NCI-H1694 (cell line): ENCODE measurements around the gene TM4SF20.
"Not testable (repeated sequence)": the region's sequence is repeated elsewhere in the genome, so short reads cannot be mapped to it uniquely, and the experiment has no call there.

Experiments used
- DNase-seq: peaks from one replicate; lab custom pipeline; 2025; lab: John Stamatoyannopoulos, UW

TM4SF20 gene

DNA sequence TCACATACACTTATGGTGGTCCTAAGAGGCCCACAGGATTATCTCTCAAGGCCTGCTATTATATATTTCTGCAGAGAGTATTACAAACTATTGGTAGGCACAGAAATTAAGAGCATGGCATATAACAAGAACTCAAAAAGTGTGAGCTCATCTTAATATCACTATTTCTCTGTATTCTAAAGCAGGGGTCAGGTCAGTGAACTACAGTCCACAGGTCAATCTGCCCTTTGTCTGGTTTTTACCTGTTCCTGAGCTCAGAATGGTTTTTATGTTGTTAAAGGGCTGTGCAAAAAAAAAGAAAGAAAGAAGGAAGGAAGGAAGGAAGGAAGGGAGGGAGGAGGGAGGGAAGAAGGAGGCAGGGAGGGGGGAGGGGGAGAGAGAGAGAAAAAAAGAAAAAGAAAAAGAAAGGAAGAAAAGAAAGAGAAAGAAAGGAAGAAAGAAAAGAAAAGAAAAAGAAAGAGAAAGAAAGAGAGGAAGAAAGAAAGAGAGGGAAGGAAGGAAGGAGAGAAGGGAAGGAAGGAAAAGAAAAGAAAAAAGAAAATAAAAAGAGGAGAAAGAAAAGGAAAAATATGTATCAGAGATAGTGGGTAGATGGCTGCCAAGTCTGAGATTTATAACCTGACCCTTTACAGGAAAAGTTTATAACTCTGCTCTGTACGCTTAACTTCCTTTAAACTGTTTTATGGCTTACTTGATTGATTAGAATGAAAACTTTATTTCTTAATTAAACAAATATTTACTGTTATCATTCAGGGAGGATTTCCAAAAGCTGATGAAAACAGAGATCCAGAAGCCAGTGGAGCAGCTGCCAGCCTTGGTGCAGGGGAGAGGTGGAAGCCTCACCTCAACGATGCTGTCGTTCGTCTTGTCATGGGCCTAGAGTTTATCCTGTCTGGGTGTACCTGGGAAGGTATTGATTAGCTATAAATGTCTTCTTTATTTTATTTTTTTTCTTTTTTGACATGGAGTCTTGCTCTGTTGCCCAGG lies 19.9 kb upstream of the TM4SF20 start:
- no peak for DNase-seq

DNA sequence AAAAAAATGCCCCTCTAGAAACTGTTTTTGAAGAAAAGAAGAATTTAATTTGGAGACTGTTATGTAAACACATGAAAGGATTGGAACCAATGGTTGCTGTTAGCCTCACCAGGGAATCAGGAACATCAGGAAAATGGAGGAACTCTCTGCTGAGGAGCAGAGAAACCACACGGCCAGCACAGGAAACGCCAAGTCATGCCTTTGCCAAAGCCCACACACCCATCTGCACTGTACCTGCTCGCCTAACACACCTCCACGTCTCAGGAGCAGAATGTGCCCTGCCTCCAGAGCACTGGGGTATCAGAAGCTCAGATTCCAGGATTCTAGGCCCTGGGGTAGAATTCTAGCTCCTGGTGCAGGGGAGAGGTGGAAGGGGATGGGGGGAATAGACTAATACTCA lies 18.5 kb upstream of the TM4SF20 start:
- no peak for DNase-seq

DNA sequence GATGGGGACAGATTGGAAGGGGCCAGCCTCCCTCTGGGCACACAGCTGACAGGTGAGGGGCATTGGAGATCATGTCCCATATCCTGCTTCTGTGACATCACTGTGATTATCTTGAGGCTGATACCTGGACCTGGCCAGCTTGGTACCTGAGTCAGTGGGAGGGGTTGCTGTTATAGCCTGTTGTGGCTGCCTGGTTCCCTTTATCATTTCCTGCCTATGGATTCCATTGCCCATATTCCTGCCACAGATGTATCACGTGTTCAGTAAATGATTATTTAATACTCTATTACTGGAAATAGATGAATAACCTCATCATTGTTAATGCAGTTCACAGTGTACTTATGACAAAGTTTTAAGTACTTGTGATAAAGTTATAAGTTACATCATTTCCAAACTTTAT lies 16.4 kb upstream of the TM4SF20 start:
- DNase-seq = no peak

DNA sequence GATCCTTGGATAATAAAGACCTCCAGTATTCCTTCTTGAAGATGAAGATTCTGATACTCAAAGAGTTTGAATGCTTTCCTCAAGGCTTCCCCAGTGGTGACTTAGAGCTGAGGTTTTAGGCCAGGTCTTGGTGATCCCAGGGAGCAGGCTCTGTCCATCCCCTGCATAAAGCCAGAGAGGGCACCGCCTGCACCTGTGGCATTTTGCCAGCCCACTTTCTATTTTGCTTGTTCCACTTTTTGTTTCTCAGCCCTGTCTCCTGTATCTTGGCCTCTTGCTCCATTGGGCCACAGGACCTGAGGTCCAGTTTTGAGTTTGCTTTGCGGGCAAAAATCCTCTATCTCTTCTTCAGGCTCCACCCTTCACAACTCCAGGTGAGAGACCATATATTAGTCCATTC lies 15.3 kb upstream of the TM4SF20 start:
- DNase-seq = no peak

DNA sequence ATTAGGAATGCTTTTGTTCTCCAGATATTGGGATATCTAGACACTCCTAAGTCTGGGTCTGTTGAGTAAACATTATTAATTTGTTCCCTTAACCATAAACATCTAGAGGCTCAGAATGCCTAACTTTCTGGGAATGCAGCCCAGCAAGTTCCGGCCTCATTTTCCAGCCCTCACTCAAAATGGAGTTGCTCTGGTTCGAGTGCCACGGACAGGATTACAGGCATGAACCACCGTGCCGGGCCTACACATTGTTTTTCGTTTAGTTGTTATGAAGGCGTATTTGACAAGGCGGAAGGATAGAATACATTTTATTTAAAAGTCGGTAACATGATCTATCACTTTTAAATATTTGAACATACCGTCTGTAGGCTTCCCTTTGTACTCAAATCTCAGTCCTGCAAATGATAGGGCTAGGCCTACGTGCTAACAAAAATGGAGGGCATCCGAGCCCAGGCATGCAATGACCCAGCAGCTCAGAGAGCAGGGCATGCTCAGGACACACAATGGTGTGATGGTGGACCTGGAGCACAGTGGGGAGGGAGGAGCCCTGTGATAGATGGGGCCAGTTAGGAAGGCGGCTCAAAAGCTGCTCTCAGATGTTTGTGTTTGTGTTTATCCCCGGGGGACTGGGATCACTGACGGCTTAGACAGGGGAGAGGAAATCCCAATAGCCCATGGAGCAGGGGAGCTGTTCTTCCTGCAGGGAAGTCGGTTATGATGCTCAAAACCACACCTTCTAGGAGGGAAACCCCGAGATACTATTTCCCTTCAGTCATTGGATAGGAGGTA lies 11.6 kb upstream of the TM4SF20 start:
- DNase-seq = no peak

DNA sequence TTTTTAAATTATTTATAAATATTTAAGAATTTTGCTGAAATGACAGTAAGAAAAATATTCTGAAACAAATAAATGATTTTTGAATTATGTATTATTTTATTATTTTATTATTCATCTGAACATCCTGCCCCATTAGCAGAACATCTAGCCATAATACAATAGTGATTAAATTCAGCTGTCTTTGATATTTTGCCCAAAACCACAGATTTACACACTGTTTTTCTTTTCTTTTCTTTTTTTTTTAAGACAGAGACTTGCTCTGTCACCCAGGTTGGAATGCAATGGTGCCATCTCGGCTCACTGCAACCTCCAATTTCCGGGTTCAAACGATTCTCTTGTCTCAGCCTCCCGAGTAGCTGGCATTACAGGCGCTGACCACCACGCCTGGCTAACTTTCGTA lies 10.6 kb upstream of the TM4SF20 start:
- no peak for DNase-seq

DNA sequence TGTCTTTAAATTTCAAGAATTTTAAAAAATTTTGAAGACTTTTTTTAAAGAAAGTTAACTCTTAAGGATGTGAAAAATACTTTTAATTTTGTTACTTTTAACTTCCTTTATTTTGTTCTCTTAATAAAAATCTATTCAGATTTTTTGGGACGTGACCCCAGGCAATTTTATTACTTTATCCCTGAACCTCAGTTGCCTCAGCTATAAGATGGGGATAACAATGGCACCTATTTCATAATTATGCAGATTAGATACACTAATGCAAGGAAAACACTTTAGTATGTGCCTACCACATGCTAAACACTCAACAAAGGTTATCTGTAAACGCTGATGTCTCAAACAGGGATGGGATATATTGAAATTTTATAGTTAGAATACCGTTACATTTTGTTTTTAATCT lies 10.1 kb upstream of the TM4SF20 start:
- DNase-seq = no peak

DNA sequence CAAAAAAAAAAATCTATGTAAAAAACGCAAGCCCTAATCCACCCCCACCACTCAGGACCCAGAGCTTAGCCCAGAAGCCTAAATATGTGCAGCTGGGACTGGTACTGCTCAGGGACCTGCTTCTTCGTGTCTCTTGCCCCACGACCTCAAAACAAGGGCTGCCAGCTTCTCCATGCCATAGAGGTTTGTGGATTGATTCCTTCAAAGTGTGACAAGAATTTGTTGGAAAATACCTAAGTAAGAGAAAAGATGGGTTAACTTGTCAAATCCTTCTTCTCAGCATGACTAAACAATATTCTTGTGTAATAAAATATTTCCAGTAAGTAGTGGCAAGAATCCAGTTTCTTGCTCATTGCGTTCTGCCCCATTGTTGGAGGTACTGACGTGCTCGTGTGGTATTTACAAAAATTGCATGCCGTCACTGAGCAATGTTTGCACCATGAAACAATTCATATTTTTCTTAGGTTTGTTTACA lies 9.5 kb upstream of the TM4SF20 start:
- no peak for DNase-seq

DNA sequence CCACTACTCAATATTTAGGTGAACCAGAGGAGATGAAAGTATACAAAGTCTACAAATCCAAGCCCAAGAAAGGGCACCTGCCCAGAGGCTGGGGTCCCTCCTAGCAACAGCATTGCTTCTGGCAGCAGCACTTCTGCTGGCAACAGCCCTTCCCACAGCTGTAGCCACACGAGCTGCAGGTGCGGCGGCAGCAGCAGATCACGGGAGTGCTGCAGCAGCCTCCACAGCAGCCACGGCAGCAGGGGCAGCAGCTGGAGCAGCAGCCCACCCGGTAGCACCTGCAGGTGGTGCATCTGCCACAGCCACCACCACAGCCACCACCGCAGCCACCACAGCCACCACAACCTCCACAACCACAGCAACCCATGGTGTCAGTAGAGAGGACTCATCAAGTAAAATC lies 8.5 kb upstream of the TM4SF20 start, which contains the start of gene SCYGR1:
Gene SCYGR1, minus strand, starts transcription at position 367 of the 400 bp plus-strand sequence. Its CDS starts 0 bp downstream, at position 367.
- not testable (repeated sequence) for DNase-seq

DNA sequence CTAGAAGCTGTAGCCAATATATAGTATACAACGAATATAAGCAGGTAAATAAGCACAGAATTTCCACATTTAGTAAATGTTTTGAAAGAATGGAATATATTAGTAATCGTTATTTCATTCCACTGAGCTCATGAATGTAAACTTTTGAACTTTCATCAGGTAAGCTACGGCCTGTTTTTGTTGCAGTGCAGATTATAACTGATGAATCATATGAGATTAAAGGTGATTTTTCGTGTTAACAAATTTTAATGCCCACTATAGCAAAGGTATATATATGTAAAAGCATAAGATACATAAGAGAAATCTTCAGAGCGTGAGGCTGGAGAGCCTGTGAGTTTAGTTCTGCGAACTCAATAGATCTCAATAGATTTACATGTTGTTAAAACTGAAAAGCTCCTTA lies 7.5 kb upstream of the TM4SF20 start:
- DNase-seq = no peak

DNA sequence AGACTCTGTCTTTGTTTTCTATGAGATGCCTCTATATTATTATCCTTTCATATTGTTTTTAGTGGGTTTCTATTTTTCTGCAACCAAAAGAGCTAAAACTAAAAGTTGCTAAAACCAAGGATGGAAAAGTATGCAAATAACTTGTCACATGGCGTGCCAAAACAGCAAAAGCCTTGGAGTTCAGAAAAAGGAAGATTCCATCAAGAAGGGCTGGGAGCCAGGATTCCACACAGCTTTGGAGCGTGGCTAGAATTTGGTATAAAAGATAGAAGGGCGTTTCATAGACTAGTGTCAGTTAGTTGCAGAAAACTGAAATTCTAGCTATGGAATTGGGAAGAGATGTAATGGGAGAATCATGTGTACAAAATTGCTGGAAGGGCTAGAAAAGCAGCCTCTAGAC lies 4.6 kb upstream of the TM4SF20 start:
- no peak for DNase-seq

DNA sequence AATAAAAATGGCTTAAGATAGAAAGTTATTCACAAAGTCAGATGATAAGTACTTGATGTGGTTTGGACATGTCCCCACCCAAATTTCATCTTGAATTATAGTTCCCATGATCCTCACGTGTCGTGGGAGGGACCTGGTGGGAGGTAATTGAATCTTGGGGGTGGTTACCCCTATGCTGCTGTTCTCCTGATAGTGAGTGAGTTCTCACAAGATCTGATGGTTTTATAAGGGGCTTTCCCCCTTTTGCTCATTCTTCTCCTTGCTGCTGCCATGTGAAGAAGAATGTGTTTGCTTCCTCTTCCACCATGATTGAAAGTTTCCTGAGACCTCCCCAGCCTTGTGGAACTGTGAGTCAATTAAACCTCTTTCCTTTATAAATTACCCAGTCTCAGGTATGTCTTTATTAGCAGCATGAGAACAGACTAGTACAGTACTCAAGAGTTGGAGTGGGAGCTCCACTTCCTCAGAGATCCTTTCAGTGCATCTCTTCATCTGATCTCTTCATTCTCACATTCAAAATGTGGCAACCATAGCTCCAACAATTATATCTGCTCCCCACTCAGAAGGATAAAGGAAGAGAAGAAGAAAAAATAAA lies 3.2 kb upstream of the TM4SF20 start:
- not testable (repeated sequence) for DNase-seq

DNA sequence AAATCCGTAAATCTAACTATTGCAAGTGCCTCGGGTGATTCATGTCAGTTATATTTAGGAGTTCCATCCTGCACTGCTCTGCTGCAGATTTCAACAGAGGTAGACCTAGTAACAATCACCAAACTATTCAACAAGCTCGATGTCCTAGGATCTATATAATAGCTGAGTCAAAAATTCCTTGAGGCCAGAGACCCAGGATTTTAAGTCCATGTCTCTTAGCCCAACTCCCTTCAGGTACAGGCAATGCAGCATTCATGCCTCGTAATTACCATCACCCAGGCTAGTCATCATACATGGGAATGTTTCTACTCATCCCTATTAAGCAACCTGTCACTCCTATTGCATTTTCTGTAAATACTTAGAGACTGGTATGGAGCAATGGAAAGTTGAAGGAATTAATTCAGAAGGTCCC lies 729 bp downstream of the TM4SF20 start:
- no peak for DNase-seq

DNA sequence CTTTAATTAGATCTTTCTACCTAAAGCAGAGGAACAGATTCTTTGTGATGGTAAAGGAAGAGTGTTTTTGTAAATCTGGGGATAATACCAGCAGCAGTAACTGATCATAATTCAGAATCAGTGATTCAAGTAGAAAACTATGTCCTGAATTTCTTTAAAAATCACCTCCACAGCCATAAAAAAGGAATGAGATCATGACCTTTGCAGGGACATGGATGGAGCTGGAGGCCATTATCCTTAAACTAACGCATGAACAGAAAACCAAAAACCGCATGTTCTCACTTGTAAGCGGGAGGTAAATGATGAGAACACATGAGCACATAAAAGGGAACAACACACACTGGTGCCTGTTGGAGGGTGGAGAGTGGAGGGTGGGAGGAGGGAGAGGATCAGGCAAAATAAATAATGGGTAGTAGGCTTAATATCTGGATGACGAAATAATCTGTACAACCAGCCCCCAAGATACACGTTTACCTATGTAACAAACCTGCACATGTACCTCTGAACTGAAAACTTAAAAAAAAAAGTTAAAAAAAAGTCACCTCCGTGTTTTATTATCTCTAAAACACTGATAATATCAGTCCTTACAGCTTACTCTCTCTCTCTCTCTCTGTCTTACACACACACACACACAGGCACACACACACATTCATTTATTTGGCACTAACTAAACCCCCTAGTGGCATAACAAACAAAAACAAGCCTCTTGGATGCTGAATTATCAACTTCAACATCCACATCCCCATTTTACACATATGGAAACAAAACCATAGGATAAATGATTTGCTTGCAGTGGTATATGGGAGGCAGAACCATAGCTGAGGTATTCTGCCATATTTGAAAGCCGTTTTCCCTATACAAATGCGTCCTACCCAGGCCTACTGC lies 1.4 kb downstream of the TM4SF20 start:
- DNase-seq = no peak

DNA sequence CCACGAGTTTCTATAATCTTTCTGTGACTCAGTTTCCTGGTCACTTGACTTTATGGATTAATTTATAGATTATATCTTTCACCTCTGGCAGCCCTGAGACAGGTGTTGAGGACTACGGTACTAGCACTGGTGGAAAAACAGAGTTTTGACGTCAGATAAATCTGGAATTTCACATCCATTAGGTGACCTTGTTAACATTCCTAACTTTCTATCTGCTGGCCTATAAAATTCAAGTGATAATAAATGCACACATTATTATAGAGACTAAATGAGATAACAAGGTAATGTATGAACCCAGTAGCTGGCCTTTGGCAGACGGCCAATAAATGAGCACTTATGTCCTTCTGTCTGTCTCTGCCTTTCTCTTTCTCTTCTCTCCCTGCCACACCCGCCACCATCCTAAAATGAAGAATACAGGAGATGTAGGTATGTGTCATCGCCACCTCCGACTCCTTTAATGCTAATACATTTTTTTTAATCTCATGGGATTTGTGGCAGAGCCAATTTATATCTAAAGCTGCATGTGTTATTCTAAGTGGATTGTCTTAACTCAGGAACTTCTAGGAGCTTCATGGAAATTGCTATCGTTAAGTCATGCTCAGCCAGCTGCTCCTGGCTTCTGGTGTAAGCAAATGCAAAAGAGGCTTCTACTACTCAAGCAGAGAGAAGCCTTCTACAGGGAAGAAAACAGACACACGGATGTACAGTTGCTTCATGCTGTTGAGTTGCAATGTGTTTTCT lies 2.3 kb downstream of the TM4SF20 start:
- no peak for DNase-seq

DNA sequence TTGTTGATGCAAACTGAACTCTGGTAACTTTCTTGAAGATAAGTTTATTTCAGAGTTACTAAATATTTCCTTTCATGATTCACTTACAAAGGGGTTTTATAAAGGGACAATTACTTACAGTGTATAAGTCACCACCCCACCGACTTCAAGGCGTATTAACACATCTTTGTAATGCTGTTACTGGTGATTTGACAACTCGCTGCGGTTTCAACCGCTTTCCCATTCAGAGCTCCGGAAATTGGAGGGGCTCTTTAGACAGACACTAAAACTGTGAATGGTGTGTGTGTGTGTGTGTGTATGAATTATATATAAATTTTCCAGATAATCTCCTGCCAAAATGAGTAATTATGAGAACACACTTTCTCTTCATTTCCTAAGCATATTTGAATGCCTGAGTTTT lies 4.9 kb downstream of the TM4SF20 start:
- DNase-seq = no peak

DNA sequence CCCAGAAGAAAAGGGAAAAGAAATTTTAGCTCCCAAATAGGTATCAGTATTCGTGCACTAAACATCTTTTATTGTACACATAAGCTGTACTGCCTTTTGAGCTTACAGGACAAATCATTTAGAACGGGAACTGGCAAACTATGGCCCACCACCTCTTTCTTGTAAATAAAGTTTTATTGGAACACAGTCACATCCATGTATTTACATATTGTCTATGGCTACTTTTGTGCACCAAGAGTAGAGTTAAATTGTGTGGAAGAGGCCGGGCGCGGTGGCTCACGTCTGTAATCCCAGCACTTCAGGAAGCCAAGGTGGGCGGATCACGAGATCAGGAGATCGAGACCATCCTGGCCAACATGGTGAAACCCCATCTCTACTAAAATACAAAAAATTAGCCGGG lies 5.7 kb downstream of the TM4SF20 start:
- DNase-seq = no peak

DNA sequence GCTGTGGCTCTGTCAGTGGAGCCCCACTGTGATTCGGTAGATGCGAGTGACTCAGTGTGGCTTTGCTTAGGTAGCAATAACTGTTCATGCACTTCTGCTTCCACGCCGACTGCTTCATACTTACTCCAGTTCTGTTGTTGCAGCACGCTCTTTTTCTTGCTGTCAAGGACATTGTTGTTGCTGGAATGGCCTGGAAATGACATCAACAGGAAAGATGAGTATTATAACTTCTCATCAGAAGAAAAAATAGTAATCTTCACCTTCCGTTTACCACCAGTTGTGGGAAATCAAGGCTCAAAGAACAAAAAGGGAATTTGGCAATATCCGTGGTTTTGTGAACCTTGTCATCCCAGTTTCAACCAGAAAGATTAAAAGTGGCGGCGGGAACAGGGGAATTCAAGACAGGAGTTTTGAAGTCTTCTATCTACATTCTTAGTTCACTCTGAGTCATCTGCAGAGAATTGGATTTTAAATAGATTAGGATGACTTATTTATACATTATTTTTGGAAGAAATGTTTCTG lies 8.3 kb downstream of the TM4SF20 start:
- no peak for DNase-seq

DNA sequence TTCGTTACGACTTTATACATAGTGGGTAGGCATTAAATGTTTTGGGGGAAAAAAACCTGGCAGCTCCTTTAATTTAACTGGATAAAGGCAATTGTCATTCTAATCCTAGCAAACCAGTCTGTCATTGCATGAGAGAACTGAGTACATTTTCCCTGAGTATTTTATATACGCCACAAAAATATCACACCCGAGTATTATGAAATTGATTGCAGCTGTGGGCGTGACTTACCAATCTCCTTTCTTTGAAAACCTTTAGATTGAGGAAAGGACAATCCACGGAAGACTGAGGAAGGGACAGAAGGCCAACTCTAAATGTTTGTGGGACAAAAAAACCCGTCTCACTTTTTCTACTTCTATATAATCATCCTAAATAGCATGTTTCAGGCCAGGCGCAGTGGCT lies 9.0 kb downstream of the TM4SF20 start:
- no peak for DNase-seq

DNA sequence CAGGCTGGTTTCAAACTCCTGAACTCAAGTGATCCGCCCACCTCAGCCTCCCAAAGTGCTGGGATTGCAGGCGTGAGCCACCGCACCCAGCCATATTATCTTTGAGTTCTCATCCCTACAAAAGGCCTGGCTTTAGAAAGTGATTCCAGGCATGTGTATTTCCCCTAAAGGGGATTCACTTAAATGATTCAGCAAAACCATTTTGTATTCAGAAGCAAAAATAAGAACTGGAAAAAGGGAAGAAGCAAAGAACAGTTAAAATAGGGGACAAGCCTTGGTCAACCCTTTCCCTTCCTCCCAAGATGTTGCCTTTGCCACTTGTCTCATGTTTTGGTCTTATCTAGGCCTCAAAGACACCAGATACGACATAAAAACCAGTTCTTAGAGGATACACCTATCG lies 10.5 kb downstream of the TM4SF20 start:
- DNase-seq = no peak

DNA sequence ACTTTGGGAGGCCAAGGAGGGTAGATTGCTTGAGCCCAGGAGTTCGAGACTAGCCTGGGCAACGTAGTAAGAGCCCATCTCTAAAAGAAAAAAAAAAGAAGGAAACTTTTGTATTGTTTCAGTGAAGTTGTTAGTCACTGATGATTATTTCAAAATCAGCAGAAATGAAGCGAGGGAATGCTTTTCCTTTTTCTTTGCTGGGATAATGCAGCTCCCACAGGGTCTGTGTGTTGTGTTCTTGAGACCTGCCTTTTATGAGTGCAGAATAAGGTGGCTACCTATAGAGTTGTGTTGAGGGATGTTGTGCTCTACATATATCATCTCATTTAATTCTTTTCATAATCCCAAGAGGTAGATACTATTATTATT lies 11.7 kb downstream of the TM4SF20 start:
- no peak for DNase-seq
